HepG2 (cell line): ENCODE results near the gene RNF149. TPM values are rescaled to one million over a fixed set of nuclear protein-coding genes. Genes with fewer than 3 reads are reported as not detected.
A peak's percentile ranks its signal among the peaks of the same experiment; 100 is the strongest.

ENCODE experiments used
- BRCA1 ChIP-seq: sonication (generic); formaldehyde crosslinking; IDR thresholded peaks from 2 replicates; pipeline ENCODE4 v1.4.0; 2020; ENCODE audit warnings: missing genetic modification reagents
- CBFB ChIP-seq: sonication (generic); formaldehyde crosslinking; IDR thresholded peaks from 2 replicates; pipeline ENCODE4 v1.4.0; 2020; ENCODE audit warnings: missing genetic modification reagents
- HNRNPLL ChIP-seq: fragments of 200-400 bp; formaldehyde crosslinking; IDR thresholded peaks from 2 replicates; pipeline ENCODE4 v1.6.1; 2017; ENCODE audit warnings: mild to moderate bottlenecking, low read depth, low read length; ENCODE audit not compliant: poor library complexity, severe bottlenecking
- MIER2 ChIP-seq: IDR thresholded peaks from 2 replicates; pipeline ENCODE4 v1.6.1; 2016; ENCODE audit warnings: missing biosample characterization, missing genetic modification reagents
- NFIB ChIP-seq: sonication (generic); formaldehyde crosslinking; IDR thresholded peaks from 2 replicates; pipeline ENCODE4 v1.9.0; 2021; ENCODE audit warnings: missing genetic modification reagents, mild to moderate bottlenecking, borderline replicate concordance
- PHF20 ChIP-seq: sonication (generic); formaldehyde crosslinking; IDR thresholded peaks from 2 replicates; pipeline ENCODE4 v1.5.0; 2020; ENCODE audit warnings: mild to moderate bottlenecking, missing genetic modification reagents
- PRDM10 ChIP-seq: sonication (generic); formaldehyde crosslinking; IDR thresholded peaks from 2 replicates; pipeline ENCODE4 v1.4.0; 2020; ENCODE audit warnings: low read depth, missing genetic modification reagents
- PRDM15 ChIP-seq: sonication (generic); formaldehyde crosslinking; IDR thresholded peaks from 2 replicates; pipeline ENCODE4 v1.4.0; 2020; ENCODE audit warnings: missing genetic modification reagents
- RFX5 ChIP-seq: IDR thresholded peaks from 2 replicates; pipeline ENCODE4 v1.6.1; 2011; ENCODE audit warnings: low read depth, low read length, improper control_type of control experiment
- SOX13 ChIP-seq, 3 experiments: fragments of 450-650 bp in 1 of 3; sonication (generic) in 1 of 3; formaldehyde crosslinking in 1 of 3; IDR thresholded peaks in 2 of 3; conservative IDR thresholded peaks in 1 of 3; 2 replicates each; pipeline versions ENCODE4 v1.5.0 to v1.6.1; 2016 to 2020; ENCODE audit warnings: antibody characterized with exemption in 1 of 3, mild to moderate bottlenecking in 1 of 3, missing compliant biosample characterization in 1 of 3, missing genetic modification reagents in 1 of 3, moderate library complexity in 1 of 3
- SPEN ChIP-seq: sonication (generic); formaldehyde crosslinking; IDR thresholded peaks from 2 replicates; pipeline ENCODE4 v1.5.1; 2020; ENCODE audit warnings: low read depth, mild to moderate bottlenecking, missing genetic modification reagents
- STAG1 ChIP-seq: sonication (generic); formaldehyde crosslinking; IDR thresholded peaks from 2 replicates; pipeline ENCODE4 v1.4.0; 2020; ENCODE audit warnings: missing genetic modification reagents
- TARDBP ChIP-seq: sonication (generic); formaldehyde crosslinking; IDR thresholded peaks from 2 replicates; pipeline ENCODE4 v1.8.0; 2022; ENCODE audit warnings: mild to moderate bottlenecking, missing genetic modification reagents
- TCF7L2 ChIP-seq: IDR thresholded peaks from 2 replicates; pipeline ENCODE4 v1.6.1; 2011; ENCODE audit warnings: mild to moderate bottlenecking, low read depth, low read length, moderate library complexity
- ZFP37 ChIP-seq: sonication (generic); formaldehyde crosslinking; IDR thresholded peaks from 2 replicates; pipeline ENCODE4 v1.4.0; 2020; ENCODE audit warnings: missing genetic modification reagents, borderline replicate concordance
- ZKSCAN1 ChIP-seq: fragments of 150-350 bp; IDR thresholded peaks from 2 replicates; pipeline ENCODE4 v1.6.1; 2014; ENCODE audit warnings: low read length
- ZNF224 ChIP-seq: sonication (generic); formaldehyde crosslinking; IDR thresholded peaks from 2 replicates; pipeline ENCODE4 v1.5.0; 2020; ENCODE audit warnings: mild to moderate bottlenecking, missing genetic modification reagents
- ZNF225 ChIP-seq: sonication (generic); formaldehyde crosslinking; IDR thresholded peaks from 2 replicates; pipeline ENCODE4 v1.4.0; 2020; ENCODE audit warnings: mild to moderate bottlenecking, missing genetic modification reagents
- ZNF24 ChIP-seq: fragments of 450-650 bp; IDR thresholded peaks from 2 replicates; pipeline ENCODE4 v1.6.1; 2017; ENCODE audit warnings: antibody characterized with exemption, mild to moderate bottlenecking
- ZNF367 ChIP-seq: sonication (generic); formaldehyde crosslinking; IDR thresholded peaks from 2 replicates; pipeline ENCODE4 v1.4.0; 2020; ENCODE audit warnings: missing genetic modification reagents, borderline replicate concordance
- ZNF704 ChIP-seq: sonication (generic); formaldehyde crosslinking; IDR thresholded peaks from 2 replicates; pipeline ENCODE4 v1.8.1; 2023; ENCODE audit warnings: mild to moderate bottlenecking, inconsistent platforms, moderate library complexity, missing genetic modification reagents, borderline replicate concordance
- ZNF841 ChIP-seq: sonication (generic); formaldehyde crosslinking; IDR thresholded peaks from 2 replicates; pipeline ENCODE4 v1.8.1; 2023; ENCODE audit warnings: missing genetic modification reagents, borderline replicate concordance
- polyA plus RNA-seq, 8 experiments: library from polyadenylated mRNA; depleted of rRNA in 3 of 8; stranded (reverse) in 7 of 8; unstranded in 1 of 8; fragments of >200 nt; fragmentation: Illumina TruSeq in 4 of 8; extraction: Trizol in 4 of 8; gene quantifications; 2 replicates each; pipeline versions ENCODE4 v1.2.1 to v1.2.3, GENCODE V29; 2011 to 2016; ENCODE audit warnings: low read depth in 4 of 8, missing spikeins in 1 of 8, mixed read lengths in 1 of 8; ENCODE audit not compliant: insufficient read depth in 1 of 8
- total RNA-seq, 5 experiments: library from RNA; depleted of rRNA; stranded (reverse); fragments of >200 nt; fragmentation: Illumina TruSeq; extraction: Trizol; gene quantifications; 2 replicates each; pipeline ENCODE4 v1.2.3, GENCODE V29; 2016; ENCODE audit warnings: low read depth in 1 of 5

RNF149 gene
- total and polyA plus RNA-seq, 2 of the 13 experiments (the other 11 are each of a cell fraction or from before 2014, with no cell fraction given): 87.6 to 109 TPM

GRCh38 chr2:101330253-101330933 lies 21.9 kb upstream of the RNF149 start (continued):
- TF ChIP-seq ZNF704 (no peak), PRDM10 (CRISPR knock-in tag) (no peak), PRDM15 (CRISPR knock-in tag) (no peak), ZNF224 (CRISPR knock-in tag) (peak; percentile 62; the same call in 1 of the 2 replicates), MIER2 (CRISPR knock-in tag) (no peak), RFX5 (no peak), CBFB (no peak), TARDBP (CRISPR knock-in tag) (0 out of 2 replicates have a peak, but pooled peaks have one; percentile 35), SOX13 (IDR thresholded peaks at IDR 0.05) (no peak), SOX13 (CRISPR knock-in tag; conservative IDR thresholded peaks at IDR 0.05 in 1 of 2, IDR thresholded peaks at IDR 0.05 in 1 of 2) (peak in 1 of 2 experiments; percentile 91; a peak in 2 of 4 replicates), TCF7L2 (no peak), ZNF225 (CRISPR knock-in tag) (no peak), STAG1 (CRISPR knock-in tag) (no peak), HNRNPLL (no peak), SPEN (peak; percentile 76; the same call in 1 of the 2 replicates), ZNF841 (CRISPR knock-in tag) (no peak), BRCA1 (CRISPR knock-in tag) (no peak), ZNF24 (no peak), ZKSCAN1 (no peak), ZFP37 (CRISPR knock-in tag) (no peak), PHF20 (CRISPR knock-in tag) (no peak), ZNF367 (CRISPR knock-in tag) (no peak), NFIB (CRISPR knock-in tag) (no peak)
